AG04450 (cell line): Measurements from ENCODE around the gene MAL. TPM values are rescaled to one million over a fixed set of nuclear protein-coding genes. Genes with fewer than 3 reads are reported as not detected.

Experiments
- CTCF ChIA-PET: fragments of 300-600, 350-600 bp; formaldehyde crosslinking; extraction: SDS; loops from one replicate; lab custom pipeline; 2022; ENCODE audit warnings: antibody characterized with exemption, inconsistent platforms; lab: Charles Lee
- POLR2A ChIA-PET: fragments of 350-600 bp; formaldehyde crosslinking; extraction: SDS; loops from one replicate; lab custom pipeline; 2021; ENCODE audit warnings: antibody characterized with exemption, inconsistent platforms; lab: Yijun Ruan, JAX
- DNase-seq: peaks from one replicate; pipeline ENCODE4 v3.0.0-alpha.2; 2011; ENCODE audit warnings: low read depth, low spot score
- H3K27ac ChIP-seq: one replicate; pipeline ENCODE4 v1.5.1; 2012; ENCODE audit warnings: low read depth, low read length, control low read depth
- H3K27me3 ChIP-seq: one replicate; pipeline ENCODE4 v1.6.0; 2012; ENCODE audit warnings: low read length; ENCODE audit not compliant: control insufficient read depth, insufficient read depth
- H3K4me3 ChIP-seq: 2 replicates; pipeline ENCODE4 v1.5.1; 2011; ENCODE audit warnings: mild to moderate bottlenecking, low read depth, low read length, control low read depth
- H3K9me3 ChIP-seq: 2 replicates; pipeline ENCODE4 v1.5.1; 2012; ENCODE audit warnings: low read length; ENCODE audit not compliant: control insufficient read depth, insufficient read depth
- polyA plus RNA-seq: library from polyadenylated mRNA; depleted of rRNA; stranded (reverse); fragments of >200 nt; gene quantifications from 2 replicates; pipeline ENCODE4 v1.2.3, GENCODE V29; 2011
- TF ChIP-seq, protein P1 (sequence below): IDR thresholded peaks from 2 replicates; pipeline ENCODE4 v1.5.1; 2011; ENCODE audit warnings: low read depth, low read length, control low read depth, inconsistent platforms

Gene MAL
- polyA plus RNA-seq, 1 experiment, result not detected

DNA sequence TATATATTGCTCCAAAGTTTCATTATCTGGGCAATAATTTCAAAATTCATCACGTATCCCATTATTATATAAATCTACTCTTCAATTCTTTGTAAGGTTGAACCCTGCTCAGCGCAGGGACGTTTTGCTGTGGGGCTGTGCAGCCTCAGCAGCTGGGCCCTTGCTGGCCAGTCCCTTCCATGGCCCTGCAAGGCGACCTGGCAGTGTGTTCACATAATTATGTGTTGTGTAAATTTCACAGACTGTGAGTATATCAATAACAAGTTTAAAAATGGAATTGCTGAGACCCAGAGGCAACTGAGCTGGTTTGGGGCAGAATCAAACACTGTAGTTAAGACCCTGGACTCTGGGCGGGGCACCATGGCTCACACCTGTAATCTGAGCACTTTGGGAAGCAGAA lies 16.1 kb upstream of the MAL start:
- ChIA-PET POLR2A (no interaction called here), CTCF (no interaction called here)
- Histone ChIP-seq H3K27ac (no peak overlapping the region), H3K4me3 (no peak overlapping the region), H3K27me3 (peaks cover 6% of the 10 kb centered on the region), H3K9me3 (no peaks in the 10 kb centered on the region)
- DNase-seq, result no peak
- TF ChIP-seq, protein P1, sequence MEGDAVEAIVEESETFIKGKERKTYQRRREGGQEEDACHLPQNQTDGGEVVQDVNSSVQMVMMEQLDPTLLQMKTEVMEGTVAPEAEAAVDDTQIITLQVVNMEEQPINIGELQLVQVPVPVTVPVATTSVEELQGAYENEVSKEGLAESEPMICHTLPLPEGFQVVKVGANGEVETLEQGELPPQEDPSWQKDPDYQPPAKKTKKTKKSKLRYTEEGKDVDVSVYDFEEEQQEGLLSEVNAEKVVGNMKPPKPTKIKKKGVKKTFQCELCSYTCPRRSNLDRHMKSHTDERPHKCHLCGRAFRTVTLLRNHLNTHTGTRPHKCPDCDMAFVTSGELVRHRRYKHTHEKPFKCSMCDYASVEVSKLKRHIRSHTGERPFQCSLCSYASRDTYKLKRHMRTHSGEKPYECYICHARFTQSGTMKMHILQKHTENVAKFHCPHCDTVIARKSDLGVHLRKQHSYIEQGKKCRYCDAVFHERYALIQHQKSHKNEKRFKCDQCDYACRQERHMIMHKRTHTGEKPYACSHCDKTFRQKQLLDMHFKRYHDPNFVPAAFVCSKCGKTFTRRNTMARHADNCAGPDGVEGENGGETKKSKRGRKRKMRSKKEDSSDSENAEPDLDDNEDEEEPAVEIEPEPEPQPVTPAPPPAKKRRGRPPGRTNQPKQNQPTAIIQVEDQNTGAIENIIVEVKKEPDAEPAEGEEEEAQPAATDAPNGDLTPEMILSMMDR, result no peak

DNA sequence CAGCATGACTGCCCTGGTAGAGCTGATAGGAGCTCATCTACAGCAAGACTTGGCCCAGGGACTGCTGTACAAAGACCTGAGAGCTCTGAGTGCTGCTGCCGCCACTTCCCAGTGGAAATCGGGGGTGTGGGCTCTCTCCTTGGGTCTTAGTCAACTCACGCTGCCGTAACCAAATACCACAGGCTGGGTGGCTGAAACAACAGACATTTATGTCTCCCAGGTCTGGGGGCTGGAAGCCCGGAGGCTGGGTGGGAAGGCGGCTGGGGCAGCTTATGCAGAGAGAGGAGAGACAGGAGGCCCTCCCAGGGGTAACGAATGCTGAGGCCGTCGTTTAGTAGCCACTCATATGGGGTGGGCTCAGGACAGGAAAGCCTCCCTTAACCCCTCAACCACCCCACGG lies 15.4 kb upstream of the MAL start:
- POLR2A ChIA-PET, result no interaction called here

DNA sequence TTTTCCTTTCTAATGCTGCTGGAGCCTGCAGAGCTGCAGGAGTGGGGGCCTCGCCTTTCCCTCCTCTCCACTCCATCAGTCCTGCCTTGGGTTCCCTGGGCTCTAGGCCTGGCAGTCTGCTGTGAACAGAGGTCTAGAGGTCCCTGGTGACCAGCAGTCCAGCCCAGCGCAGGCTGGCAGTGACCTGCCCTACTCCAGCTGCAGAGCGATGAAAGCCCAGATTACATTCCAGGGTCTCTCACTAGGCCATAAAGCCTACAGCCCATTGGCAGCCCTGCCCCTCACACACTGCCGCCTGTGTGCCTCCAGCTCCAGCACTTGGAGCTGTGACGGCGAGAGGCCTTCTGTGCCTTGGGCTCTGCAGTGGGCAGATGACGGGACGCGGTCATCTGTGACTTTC lies 14.8 kb upstream of the MAL start:
- H3K27ac ChIP-seq, result no peak overlapping the region
- ChIA-PET CTCF (interaction anchor here (1.4 to 1.5 kb wide), 2 partner anchors 12 to 105 kb away, joined by 3 to 5 read pairs; no protein-coding TSS in a partner anchor), POLR2A (no interaction called here)
- no peak overlapping the region for H3K4me3 ChIP-seq
- no peak for DNase-seq
- no peaks in the 10 kb centered on the region for H3K9me3 ChIP-seq
- TF ChIP-seq, protein P1, result no peak
- peaks cover 6% of the 10 kb centered on the region for H3K27me3 ChIP-seq

More for the DNA sequence above, 15.4 kb upstream of the MAL start:
- TF ChIP-seq, protein P1, result no peak
- H3K4me3 ChIP-seq, result no peak overlapping the region
- no peak for DNase-seq
- no peaks in the 10 kb centered on the region for H3K9me3 ChIP-seq
- CTCF ChIA-PET, result no interaction called here
- no peak overlapping the region for H3K27ac ChIP-seq
- H3K27me3 ChIP-seq, result peaks cover 6% of the 10 kb centered on the region

DNA sequence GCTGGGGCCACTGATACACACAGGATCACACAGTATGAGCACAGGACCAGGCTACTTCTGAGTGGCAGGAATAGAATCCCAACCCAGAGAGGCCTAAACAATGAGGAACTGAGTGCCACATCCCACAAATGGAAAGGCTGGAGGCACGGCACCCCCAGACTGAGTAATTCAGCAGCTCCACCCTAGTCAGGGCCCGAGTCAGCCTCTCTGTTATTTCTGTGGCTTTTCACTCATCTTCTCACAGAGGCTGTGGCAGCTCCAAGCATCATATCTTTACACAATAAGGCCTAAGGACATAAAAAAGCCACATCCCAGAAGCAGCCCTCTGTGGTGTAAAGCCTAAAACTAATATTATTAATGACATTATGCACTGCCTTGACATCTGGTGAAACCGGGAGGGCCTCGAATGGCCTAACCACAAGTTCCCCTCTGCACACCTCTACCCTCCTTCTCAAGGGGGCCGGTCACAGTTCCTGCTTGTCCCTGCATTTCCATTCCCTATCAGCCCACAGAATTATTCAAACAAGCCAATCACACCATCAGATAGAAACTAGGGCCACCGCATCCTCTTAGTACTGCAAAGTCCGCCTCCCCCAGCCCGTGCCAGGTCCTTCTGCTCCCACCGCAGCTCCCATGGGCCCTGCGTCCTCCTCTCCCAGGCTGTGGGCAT lies 12.5 kb upstream of the MAL start:
- Histone ChIP-seq H3K9me3 (no peaks in the 10 kb centered on the region), H3K4me3 (no peak overlapping the region), H3K27me3 (peaks cover 5% of the 10 kb centered on the region), H3K27ac (no peak overlapping the region)
- TF ChIP-seq, protein P1, result no peak
- ChIA-PET POLR2A (interaction anchor here (0.7 kb wide), 1 partner anchor 30 kb away, joined by 3 read pairs; no protein-coding TSS in a partner anchor), CTCF (interaction anchor here (1.8 kb wide), 1 partner anchor 27 kb away, joined by 4 read pairs; no protein-coding TSS in a partner anchor)
- DNase-seq, result no peak

DNA sequence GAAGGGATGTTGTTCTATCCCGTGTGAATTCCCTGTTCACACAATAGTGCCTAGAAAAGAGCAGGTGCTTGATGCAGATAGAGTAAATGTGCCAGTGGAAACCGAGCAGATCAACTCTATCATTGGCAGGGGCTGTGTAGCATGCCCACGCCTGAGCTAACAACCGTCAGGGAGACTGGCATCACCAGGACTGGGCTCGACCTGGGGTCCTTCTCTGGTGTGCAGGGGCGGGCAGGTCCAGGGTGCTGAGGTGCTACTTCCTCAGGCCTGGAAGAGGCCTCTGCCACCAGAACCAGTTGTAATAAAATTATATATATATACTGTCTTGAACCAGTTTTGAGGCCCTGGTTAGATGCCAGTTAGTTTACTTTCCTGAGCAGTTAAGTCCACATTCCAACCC lies 11.8 kb upstream of the MAL start:
- Histone ChIP-seq H3K27me3 (peaks cover 5% of the 10 kb centered on the region), H3K27ac (no peak overlapping the region), H3K9me3 (no peaks in the 10 kb centered on the region), H3K4me3 (no peak overlapping the region)
- TF ChIP-seq, protein P1, result no peak
- DNase-seq, result no peak
- CTCF ChIA-PET, result interaction anchor here (1.8 kb wide), 1 partner anchor 27 kb away, joined by 4 read pairs; no protein-coding TSS in a partner anchor
- POLR2A ChIA-PET, result no interaction called here
